HAP-1 (cell line): ENCODE results near the gene MAMSTR.
"Not testable (repeated sequence)": the region's sequence is repeated elsewhere in the genome, so short reads cannot be mapped to it uniquely, and the experiment has no call there.

Experiments used
- DNase-seq, 2 experiments: peaks; one replicate each; pipeline ENCODE4 v3.0.0-alpha.2; 2016 to 2020; ENCODE audit warnings: low spot score in 2 of 2
- H3K27me3 ChIP-seq: fragments of 250-450 bp; sonication (Bioruptor Pico); 2 replicates; pipeline ENCODE4 v1.5.1; 2020; ENCODE audit warnings: low read depth, mild to moderate bottlenecking, moderate library complexity
- H3K36me3 ChIP-seq: fragments of 250-450 bp; sonication (Bioruptor Pico); replicated peaks from 2 replicates; pipeline ENCODE4 v1.5.1; 2020; ENCODE audit warnings: mild to moderate bottlenecking
- H3K4me1 ChIP-seq: fragments of 250-450 bp; sonication (Bioruptor Pico); 2 replicates; pipeline ENCODE4 v1.5.1; 2020; ENCODE audit warnings: mild to moderate bottlenecking
- H3K4me3 ChIP-seq: fragments of 250-450 bp; sonication (Bioruptor Pico); 2 replicates; pipeline ENCODE4 v1.5.1; 2020; ENCODE audit warnings: mild to moderate bottlenecking, moderate library complexity
- H3K9me3 ChIP-seq: fragments of 250-450 bp; sonication (Bioruptor Pico); 2 replicates; pipeline ENCODE4 v1.5.1; 2020; ENCODE audit warnings: mild to moderate bottlenecking, moderate library complexity
- in situ Hi-C: fragments of 300-500 bp; cut with MboI; formaldehyde crosslinking; loops from 3 replicates; pipeline ENCODE4 v1.14.3; 2020; ENCODE audit warnings: low sequenced_read_pairs, inconsistent platforms, mixed read lengths

MAMSTR gene

GRCh38 chr19:48705431-48705830, 14.1 kb downstream of the MAMSTR start:
- Histone ChIP-seq H3K4me3 (no peak overlapping the region), H3K4me1 (no peaks in the 10 kb centered on the region), H3K9me3 (no peaks in the 10 kb centered on the region), H3K36me3 (no peaks in the 10 kb centered on the region), H3K27me3 (no peaks in the 10 kb centered on the region)
- in situ Hi-C loops, result no loop called here
- no peak for DNase-seq

- no peaks in the 10 kb centered on the region for H3K4me1 ChIP-seq
- no peak overlapping the region for H3K4me3 ChIP-seq
- in situ Hi-C loops, result no loop called here
- no peaks in the 10 kb centered on the region for H3K27me3 ChIP-seq
- H3K36me3 ChIP-seq, result no peaks in the 10 kb centered on the region
- no peak for DNase-seq
- no peaks in the 10 kb centered on the region for H3K9me3 ChIP-seq
These were observed 16.2 kb downstream of the MAMSTR start for GRCh38 chr19:48703316-48703715.

GRCh38 chr19:48702701-48703100, 16.8 kb downstream of the MAMSTR start:
- Histone ChIP-seq H3K4me1 (no peaks in the 10 kb centered on the region), H3K27me3 (no peaks in the 10 kb centered on the region), H3K4me3 (no peak overlapping the region), H3K9me3 (no peaks in the 10 kb centered on the region), H3K36me3 (no peaks in the 10 kb centered on the region)
- no peak for DNase-seq
- in situ Hi-C loops, result no loop called here

GRCh38 chr19:48698046-48698445, 21.5 kb downstream of the MAMSTR start:
- Histone ChIP-seq H3K36me3 (no peaks in the 10 kb centered on the region), H3K4me3 (no peak overlapping the region), H3K27me3 (no peaks in the 10 kb centered on the region), H3K4me1 (no peaks in the 10 kb centered on the region), H3K9me3 (no peaks in the 10 kb centered on the region)
- DNase-seq, result no peak
- in situ Hi-C loops, result no loop called here

GRCh38 chr19:48696353-48697010, 23.0 kb downstream of the MAMSTR start:
- DNase-seq, result no peak
- Histone ChIP-seq H3K27me3 (no peaks in the 10 kb centered on the region), H3K4me1 (no peaks in the 10 kb centered on the region), H3K9me3 (no peaks in the 10 kb centered on the region), H3K4me3 (no peak overlapping the region), H3K36me3 (no peaks in the 10 kb centered on the region)
- in situ Hi-C loops, result no loop called here

- no peak for DNase-seq
These were observed 23.7 kb downstream of the MAMSTR start, which contains the start of gene FUT2 for GRCh38 chr19:48695743-48696352. Gene FUT2 (plus strand): TSS chr19:48695971. CDS start chr19:48702957, 6,986 bp downstream.

GRCh38 chr19:48693629-48694028, 25.9 kb downstream of the MAMSTR start:
- H3K4me3 ChIP-seq, H3K9me3 ChIP-seq, H3K27me3 ChIP-seq, H3K4me1 ChIP-seq, H3K36me3 ChIP-seq, in situ Hi-C loops, DNase-seq: not testable (repeated sequence)

More at GRCh38 chr19:48695743-48696352, 23.7 kb downstream of the MAMSTR start, which contains the start of gene FUT2:
- H3K36me3 ChIP-seq, result no peaks in the 10 kb centered on the region
- in situ Hi-C loops, result no loop called here
- no peaks in the 10 kb centered on the region for H3K27me3 ChIP-seq
- H3K9me3 ChIP-seq, result no peaks in the 10 kb centered on the region
- no peak within 1 kb of the TSS for H3K4me3 ChIP-seq
- no peaks in the 10 kb centered on the region for H3K4me1 ChIP-seq

GRCh38 chr19:48689449-48689848, 30.1 kb downstream of the MAMSTR start:
- H3K4me1 ChIP-seq, result peaks cover 12% of the 10 kb centered on the region
- no peaks in the 10 kb centered on the region for H3K36me3 ChIP-seq
- no peak for DNase-seq
- H3K9me3 ChIP-seq, result no peaks in the 10 kb centered on the region
- H3K27me3 ChIP-seq, result no peaks in the 10 kb centered on the region
- H3K4me3 ChIP-seq, result no peak overlapping the region
- in situ Hi-C loops, result no loop called here

- H3K4me1 ChIP-seq, result peaks cover 15% of the 10 kb centered on the region
- in situ Hi-C loops, result no loop called here
These were observed 31.7 kb downstream of the MAMSTR start for GRCh38 chr19:48687776-48688175.

GRCh38 chr19:48686637-48687036, 32.9 kb downstream of the MAMSTR start:
- in situ Hi-C loops, DNase-seq: not testable (repeated sequence)

More at GRCh38 chr19:48687776-48688175, 31.7 kb downstream of the MAMSTR start:
- no peaks in the 10 kb centered on the region for H3K9me3 ChIP-seq
- no peak for DNase-seq
- no peak overlapping the region for H3K4me3 ChIP-seq
- no peaks in the 10 kb centered on the region for H3K36me3 ChIP-seq
- H3K27me3 ChIP-seq, result no peaks in the 10 kb centered on the region

GRCh38 chr19:48686088-48686487, 33.4 kb downstream of the MAMSTR start:
- H3K4me1 ChIP-seq, result peaks cover 15% of the 10 kb centered on the region
- in situ Hi-C loops, result no loop called here
- H3K27me3 ChIP-seq, result no peaks in the 10 kb centered on the region
- no peak for DNase-seq
- H3K9me3 ChIP-seq, result no peaks in the 10 kb centered on the region
- no peaks in the 10 kb centered on the region for H3K36me3 ChIP-seq
- H3K4me3 ChIP-seq, result no peak overlapping the region

More at GRCh38 chr19:48686637-48687036, 32.9 kb downstream of the MAMSTR start:
- peaks cover 15% of the 10 kb centered on the region for H3K4me1 ChIP-seq
- H3K4me3 ChIP-seq, H3K27me3 ChIP-seq, H3K36me3 ChIP-seq, H3K9me3 ChIP-seq: not testable (repeated sequence)

GRCh38 chr19:48685583-48685982, 33.9 kb downstream of the MAMSTR start:
- in situ Hi-C loops, result no loop called here
- Histone ChIP-seq H3K4me3 (no peak overlapping the region), H3K4me1 (peaks cover 15% of the 10 kb centered on the region), H3K36me3 (no peaks in the 10 kb centered on the region), H3K27me3 (no peaks in the 10 kb centered on the region), H3K9me3 (no peaks in the 10 kb centered on the region)
- DNase-seq, result peak; percentile 19 to 34

- no peak for DNase-seq
- Histone ChIP-seq H3K27me3 (no peaks in the 10 kb centered on the region), H3K4me3 (no peak overlapping the region), H3K9me3 (no peaks in the 10 kb centered on the region), H3K4me1 (peaks cover 15% of the 10 kb centered on the region), H3K36me3 (no peaks in the 10 kb centered on the region)
- in situ Hi-C loops, result no loop called here
These were observed 36.2 kb downstream of the MAMSTR start for GRCh38 chr19:48683349-48683748.

GRCh38 chr19:48681127-48681470, 38.4 kb downstream of the MAMSTR start:
- H3K4me3 ChIP-seq, result no peak overlapping the region
- in situ Hi-C loops, result no loop called here
- no peaks in the 10 kb centered on the region for H3K27me3 ChIP-seq
- H3K4me1 ChIP-seq, result peaks cover 15% of the 10 kb centered on the region
- no peaks in the 10 kb centered on the region for H3K36me3 ChIP-seq
- H3K9me3 ChIP-seq, result no peaks in the 10 kb centered on the region
- DNase-seq, result no peak
